ENCODE measurements around the gene ENTPD7. TPM values are rescaled to one million over a fixed set of nuclear protein-coding genes. Genes with fewer than 3 reads are reported as not detected.

Gene ENTPD7
- total RNA-seq, 1 experiment from 2014 or later = 11.4 TPM

GRCh38 chr10:99621454-99622251 is 37.7 kb upstream of the ENTPD7 start (continued):
- TF ChIP-seq ZBTB43 (CRISPR knock-in tag; IDR thresholded peaks at IDR 0.05) (0 out of 2 replicates have a peak, but pooled peaks have one; percentile 61), ATF2 (CRISPR knock-in tag; IDR thresholded peaks at IDR 0.05; ENCODE audit: borderline replicate concordance, low read depth) (no peak), CTCF (IDR thresholded peaks at IDR 0.05) (no peak), ZNF263 (CRISPR knock-in tag; IDR thresholded peaks at IDR 0.05; ENCODE audit: low read depth) (no peak), ZNF138 (CRISPR knock-in tag; conservative IDR thresholded peaks at IDR 0.05) (no peak), CBFB (CRISPR knock-in tag; IDR thresholded peaks at IDR 0.05; ENCODE audit: low read depth) (no peak), HMGXB4 (CRISPR knock-in tag; IDR thresholded peaks at IDR 0.05) (no peak), STAT6 (CRISPR knock-in tag; conservative IDR thresholded peaks at IDR 0.05; ENCODE audit: low read depth) (no peak), NFE2L1 (CRISPR knock-in tag; IDR thresholded peaks at IDR 0.05) (peak; percentile 4; the same call in 1 of the 2 replicates), NR2C2 (CRISPR knock-in tag; IDR thresholded peaks at IDR 0.05) (no peak), FOXP1 (CRISPR knock-in tag; IDR thresholded peaks at IDR 0.05; ENCODE audit: borderline replicate concordance) (no peak), MYBL2 (CRISPR knock-in tag; IDR thresholded peaks at IDR 0.05) (peak; percentile 62; the same call in 1 of the 2 replicates)

- DNase-seq (ENCODE audit: low spot score) (no peak), ATAC-seq (no peak)
- Mint-ChIP-seq H3K27me3 (ENCODE audit: low read depth) (peaks cover 3% of the 10 kb centered on the region), H3K4me3 (no peak overlapping the region), H3K9me3 (peaks cover 9% of the 10 kb centered on the region), H3K4me1 (peaks cover 16% of the 10 kb centered on the region), H3K27ac (no peak overlapping the region), H3K36me3 (no peaks in the 10 kb centered on the region)
- ChIA-PET CTCF (interaction anchor here (1.2 kb wide), 1 partner anchor 55 kb away, joined by 3 read pairs; no protein-coding TSS in a partner anchor), POLR2A (no interaction called here)
- TF ChIP-seq ZSCAN18 (CRISPR knock-in tag; IDR thresholded peaks at IDR 0.05) (no peak), ZNF512 (CRISPR knock-in tag; IDR thresholded peaks at IDR 0.05; ENCODE audit: borderline replicate concordance) (peak; percentile 40; the same call in 1 of the 2 replicates)
These were observed 35.4 kb upstream of the ENTPD7 start for GRCh38 chr10:99623919-99624318.
